ES-I3 (cell line): Measurements from ENCODE around the gene CRTC3.
A peak's percentile ranks its signal among the peaks of the same experiment; 100 is the strongest.
"Not testable (repeated sequence)": the region's sequence is repeated elsewhere in the genome, so short reads cannot be mapped to it uniquely, and the experiment has no call there.

Source experiments
- H3K36me3 ChIP-seq: 2 replicates; pipeline ENCODE4 v1.6.1; 2013; ENCODE audit warnings: mild to moderate bottlenecking, low read length, control low read depth, moderate library complexity; ENCODE audit not compliant: insufficient read depth
- H3K4me1 ChIP-seq: 2 replicates; pipeline ENCODE4 v1.6.1; 2013; ENCODE audit warnings: mild to moderate bottlenecking, control low read depth, low read length; ENCODE audit not compliant: insufficient read depth
- H3K9ac ChIP-seq: 2 replicates; pipeline ENCODE4 v1.6.1; 2013; ENCODE audit warnings: low read depth, mild to moderate bottlenecking, low read length, moderate library complexity
- H3K9me3 ChIP-seq: 2 replicates; pipeline ENCODE4 v1.6.1; 2013; ENCODE audit warnings: mild to moderate bottlenecking, low read length, moderate library complexity; ENCODE audit not compliant: control insufficient read depth, insufficient read depth

The CRTC3 gene

DNA sequence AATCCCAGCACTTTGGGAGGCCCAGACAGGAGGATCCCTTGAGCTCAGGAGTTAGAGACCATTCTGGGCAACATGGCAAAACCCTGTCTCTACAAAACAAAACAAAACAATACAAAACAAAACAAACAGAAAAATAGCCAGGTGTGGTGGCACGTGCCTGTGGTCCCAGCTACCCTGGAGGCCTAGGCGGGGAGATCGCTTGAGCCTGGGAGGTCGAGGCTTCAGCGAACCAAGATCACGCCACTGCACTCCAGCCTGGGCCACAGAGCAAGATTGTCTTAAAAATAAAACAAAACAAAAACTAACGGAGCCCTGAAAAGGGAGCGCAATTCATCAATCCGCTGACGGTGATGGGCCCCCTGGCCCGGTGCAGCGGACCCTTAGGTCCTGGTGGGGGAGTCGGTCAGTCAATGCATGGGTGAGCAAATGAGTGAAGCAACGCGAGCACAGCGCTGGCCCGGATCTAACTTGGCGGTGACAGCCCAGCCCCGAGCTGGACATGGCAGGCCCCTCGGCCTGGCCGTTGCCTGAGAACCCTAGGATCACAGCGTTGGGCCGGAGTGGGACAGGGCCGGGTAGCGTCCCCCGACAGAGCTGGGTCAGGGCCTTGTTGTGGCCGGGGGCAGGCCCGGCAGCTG is 135.0 kb downstream of the CRTC3 start:
- Histone ChIP-seq H3K4me1 (peaks cover 6% of the 10 kb centered on the region), H3K9ac (peak overlapping the region; percentile 63; the same call in 1 of the 2 replicates), H3K36me3 (no peaks in the 10 kb centered on the region)

GRCh38 chr15:90665288-90666134 is 135.8 kb downstream of the CRTC3 start:
- Histone ChIP-seq H3K9me3 (no peaks in the 10 kb centered on the region), H3K36me3 (no peaks in the 10 kb centered on the region), H3K9ac (peak overlapping the region; percentile 63; the same call in 1 of the 2 replicates), H3K4me1 (no peaks in the 10 kb centered on the region; the same call in 1 of the 2 replicates)

More for the DNA sequence above, 135.0 kb downstream of the CRTC3 start:
- no peaks in the 10 kb centered on the region for H3K9me3 ChIP-seq

DNA sequence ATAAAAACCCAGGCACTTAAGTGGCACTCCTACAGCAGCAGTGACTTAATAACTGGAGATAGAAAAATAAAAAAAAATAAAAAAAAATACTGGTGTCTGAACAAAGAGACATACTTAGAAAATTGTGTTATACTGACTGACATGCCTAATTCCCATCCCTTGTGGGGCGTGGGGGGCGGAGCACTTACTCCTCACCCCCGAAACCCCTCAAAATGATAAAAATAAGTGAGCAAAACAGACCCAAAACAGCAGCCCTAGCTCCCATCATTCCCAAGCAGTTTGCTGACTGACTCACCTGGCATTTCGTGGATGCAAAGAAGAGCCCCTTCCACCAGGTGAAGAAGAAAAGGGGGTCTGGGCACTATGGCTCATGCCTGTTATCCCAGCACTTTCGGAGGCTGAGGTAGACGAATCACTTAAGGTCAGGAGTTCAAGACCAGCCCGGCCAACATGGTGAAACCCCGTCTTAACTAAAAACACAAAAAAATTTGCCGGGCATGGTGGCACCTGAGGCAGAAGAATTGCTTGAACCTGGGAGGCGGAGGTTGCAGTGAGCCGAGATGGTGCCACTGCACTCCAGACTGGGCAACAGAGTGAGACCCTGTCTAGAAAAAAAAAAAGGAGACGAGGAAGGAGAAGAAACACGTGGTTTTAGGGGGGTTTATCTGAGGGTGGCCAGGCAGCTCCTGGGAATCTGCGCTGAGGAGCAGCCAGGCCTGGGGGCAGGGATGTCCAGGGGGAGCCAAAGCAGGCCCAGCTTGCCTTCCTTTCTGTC is 136.6 kb downstream of the CRTC3 start:
- Histone ChIP-seq H3K4me1 (no peaks in the 10 kb centered on the region), H3K9me3 (no peaks in the 10 kb centered on the region), H3K36me3 (no peaks in the 10 kb centered on the region), H3K9ac (peak overlapping the region; percentile 63; the same call in 1 of the 2 replicates)

DNA sequence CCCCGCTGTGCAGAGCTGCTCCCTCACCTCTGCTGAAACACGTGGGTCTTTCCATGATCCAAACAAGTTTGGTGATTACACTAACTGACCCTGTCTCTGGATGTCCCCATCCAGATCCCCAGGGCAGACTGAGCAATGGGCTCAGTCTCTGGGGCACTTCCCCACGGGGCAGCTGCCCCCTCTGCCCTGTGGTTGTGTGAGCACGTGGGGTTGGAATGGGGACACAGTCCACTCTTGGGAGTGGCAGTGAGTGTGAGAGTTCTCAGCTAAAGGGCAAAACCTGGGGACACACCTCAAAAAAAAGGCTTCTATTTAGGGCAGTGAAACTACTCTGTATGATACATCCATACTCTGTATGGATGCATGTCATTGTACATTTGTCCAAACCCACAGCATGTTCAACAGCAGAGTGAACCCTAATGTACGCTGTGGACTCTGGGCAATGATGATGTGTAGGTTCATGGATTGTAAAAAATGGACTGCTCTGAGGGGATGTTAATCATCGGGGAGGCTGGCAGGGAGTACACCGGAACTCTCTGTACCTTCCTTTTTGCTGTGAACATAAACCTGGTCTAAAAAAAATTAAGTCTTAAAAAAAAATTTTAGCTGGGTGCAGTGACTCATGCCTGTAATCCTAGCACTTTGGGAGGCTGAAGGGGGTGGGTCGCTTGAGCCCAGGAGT is 137.5 kb downstream of the CRTC3 start:
- Histone ChIP-seq H3K36me3 (no peaks in the 10 kb centered on the region), H3K9me3 (no peaks in the 10 kb centered on the region), H3K9ac (no peak overlapping the region), H3K4me1 (no peaks in the 10 kb centered on the region)

- H3K9me3 ChIP-seq, H3K9ac ChIP-seq, H3K4me1 ChIP-seq, H3K36me3 ChIP-seq: not testable (repeated sequence)
Measured at GRCh38 chr15:90667755-90668345, 138.1 kb downstream of the CRTC3 start.

DNA sequence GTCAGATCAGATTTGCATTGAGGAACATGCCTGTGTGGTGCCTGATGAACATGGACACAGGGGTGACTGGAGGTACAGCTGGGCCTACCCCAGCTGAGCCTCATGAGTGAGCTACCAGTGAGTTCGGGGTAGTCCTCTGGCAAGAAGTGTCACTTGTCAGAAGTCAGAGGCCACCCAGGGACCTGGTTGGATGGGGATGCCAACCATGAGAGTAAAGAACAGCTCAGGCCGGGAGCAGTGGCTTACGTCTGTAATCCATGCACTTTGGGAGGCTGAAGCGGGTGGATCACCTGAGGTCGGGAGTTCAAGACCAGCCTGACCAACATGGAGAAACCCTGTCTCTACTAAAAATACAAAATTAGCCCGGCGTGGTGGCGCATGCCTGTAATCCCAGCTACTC is 140.9 kb downstream of the CRTC3 start:
- not testable (repeated sequence) for H3K9ac ChIP-seq, H3K9me3 ChIP-seq, H3K4me1 ChIP-seq, H3K36me3 ChIP-seq

DNA sequence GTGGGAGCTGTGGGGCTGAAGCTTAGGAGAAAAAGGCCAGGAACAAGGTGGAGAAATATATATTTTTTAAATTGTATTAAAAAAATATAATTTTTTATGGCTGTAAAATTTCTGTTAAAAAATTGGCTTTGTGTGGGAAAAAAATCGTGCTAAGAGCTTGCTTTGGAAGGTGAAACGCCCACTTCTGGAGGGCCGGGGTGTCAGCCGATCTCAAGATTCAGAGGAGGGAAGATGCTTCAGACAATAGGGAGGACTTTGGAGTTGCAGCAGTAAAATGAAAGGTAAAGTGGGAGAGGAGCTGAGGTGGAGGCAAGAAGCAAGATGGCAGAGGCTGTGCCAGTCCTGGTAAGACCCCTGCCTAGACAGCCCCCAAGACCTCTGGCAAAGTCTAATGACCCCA is 141.5 kb downstream of the CRTC3 start:
- Histone ChIP-seq H3K4me1 (no peaks in the 10 kb centered on the region), H3K36me3 (no peaks in the 10 kb centered on the region), H3K9ac (no peak overlapping the region), H3K9me3 (no peaks in the 10 kb centered on the region)

DNA sequence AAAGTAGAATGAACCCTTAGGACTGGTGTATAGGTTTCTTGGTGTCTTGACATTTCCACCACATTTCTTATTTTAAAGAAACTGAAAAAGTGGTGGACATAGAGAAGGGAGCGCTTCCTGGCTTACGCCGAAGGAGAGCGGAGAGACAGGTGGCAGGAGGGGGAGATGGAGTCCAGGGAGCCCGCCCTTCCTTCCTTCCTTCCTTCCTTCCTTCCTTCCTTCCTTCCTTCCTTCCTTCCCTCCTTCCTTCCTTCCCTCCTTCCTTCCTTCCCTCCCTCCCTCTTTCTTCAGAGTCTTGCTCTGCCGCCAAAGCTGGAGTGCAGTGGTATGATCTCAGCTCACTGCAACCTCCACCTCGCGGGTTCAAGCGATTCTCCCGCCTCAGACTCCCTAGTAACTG is 143.6 kb downstream of the CRTC3 start:
- not testable (repeated sequence) for H3K36me3 ChIP-seq, H3K4me1 ChIP-seq, H3K9me3 ChIP-seq, H3K9ac ChIP-seq

DNA sequence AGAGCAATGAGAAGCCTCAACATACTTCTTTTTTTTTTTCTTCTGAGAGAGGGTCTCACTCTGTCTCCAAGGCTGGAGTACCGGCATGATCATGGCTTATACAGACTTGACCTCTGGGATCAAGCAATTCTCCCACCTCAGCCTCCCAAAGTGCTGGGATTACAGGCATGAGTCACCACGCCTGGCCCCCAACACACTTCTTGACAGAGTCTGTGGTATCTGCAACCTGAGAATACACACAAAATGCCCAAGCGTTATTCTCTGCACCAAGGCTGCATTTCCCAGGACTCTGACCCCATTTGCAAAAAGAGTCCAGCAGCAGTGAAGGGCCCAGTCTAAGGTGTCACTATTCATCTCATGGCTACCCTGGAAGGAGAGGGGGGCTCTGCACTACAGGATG is 144.8 kb downstream of the CRTC3 start:
- no peak overlapping the region for H3K9ac ChIP-seq
- no peaks in the 10 kb centered on the region for H3K36me3 ChIP-seq
- no peaks in the 10 kb centered on the region for H3K4me1 ChIP-seq
- no peaks in the 10 kb centered on the region for H3K9me3 ChIP-seq

DNA sequence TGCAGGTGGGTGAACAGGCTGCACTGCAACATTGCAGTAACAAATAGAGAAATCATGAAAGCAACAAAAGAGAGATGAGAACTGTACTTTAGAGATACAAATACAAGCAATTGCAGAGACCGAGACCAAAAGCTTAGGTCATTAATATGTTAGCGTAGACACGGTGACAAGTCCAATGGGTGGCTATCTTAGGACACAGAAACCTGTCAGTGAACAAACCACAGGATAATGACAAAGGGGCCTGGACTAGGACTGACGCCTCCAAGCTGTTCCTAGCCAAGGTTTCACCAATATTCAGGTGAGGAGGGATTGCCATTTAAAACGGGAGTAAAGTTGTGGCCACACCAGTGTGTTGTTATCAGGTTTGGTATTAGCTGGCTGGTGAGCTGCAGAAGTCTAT is 145.7 kb downstream of the CRTC3 start:
- no peaks in the 10 kb centered on the region for H3K4me1 ChIP-seq
- no peaks in the 10 kb centered on the region for H3K9me3 ChIP-seq
- H3K9ac ChIP-seq: no peak overlapping the region
- H3K36me3 ChIP-seq: no peaks in the 10 kb centered on the region

- no peaks in the 10 kb centered on the region for H3K4me1 ChIP-seq
- no peaks in the 10 kb centered on the region for H3K36me3 ChIP-seq
- H3K9me3 ChIP-seq: no peaks in the 10 kb centered on the region
- no peak overlapping the region for H3K9ac ChIP-seq
Measured at GRCh38 chr15:90677807-90678790, 148.4 kb downstream of the CRTC3 start.

GRCh38 chr15:90679959-90680358 is 150.2 kb downstream of the CRTC3 start:
- H3K9me3 ChIP-seq: no peaks in the 10 kb centered on the region
- no peaks in the 10 kb centered on the region for H3K36me3 ChIP-seq
- H3K4me1 ChIP-seq: no peaks in the 10 kb centered on the region
- no peak overlapping the region for H3K9ac ChIP-seq

DNA sequence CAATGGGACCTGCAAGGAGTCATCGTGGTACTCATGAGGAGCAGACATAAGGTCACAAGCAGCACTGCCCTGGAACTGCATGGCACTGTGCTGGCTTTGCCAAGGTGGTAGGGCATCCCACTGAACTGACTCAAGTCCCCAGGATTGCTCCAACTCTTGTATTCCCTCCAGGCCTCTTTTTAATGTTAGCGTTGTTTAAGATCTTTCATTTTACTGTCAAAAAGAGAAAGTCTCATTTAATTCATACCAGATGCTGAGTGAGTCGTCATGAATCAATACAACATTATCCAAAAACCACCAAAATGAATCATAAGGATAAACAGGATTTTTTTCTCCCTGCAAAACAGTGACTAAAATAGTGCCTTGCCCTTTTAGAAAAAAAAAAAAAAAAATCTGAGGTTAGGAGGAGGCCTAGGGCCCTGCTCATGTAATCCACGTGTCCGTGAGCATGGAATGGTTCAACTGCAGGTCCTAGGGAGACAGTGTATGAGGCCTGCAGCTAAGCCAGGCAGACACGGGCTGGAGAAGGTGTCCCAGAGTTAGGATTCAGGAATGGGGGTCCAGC is 150.7 kb downstream of the CRTC3 start:
- Histone ChIP-seq H3K9me3 (no peaks in the 10 kb centered on the region), H3K36me3 (no peaks in the 10 kb centered on the region), H3K9ac (no peak overlapping the region), H3K4me1 (no peaks in the 10 kb centered on the region)
